Measurements from ENCODE around the gene OPALIN. TPM values are rescaled to one million over a fixed set of nuclear protein-coding genes. Genes with fewer than 3 reads are reported as not detected.

Gene OPALIN
- total and polyA plus RNA-seq, 9 of the 15 experiments (the other 6 are each of a cell fraction or from before 2014, with no cell fraction given) = not detected

- TF ChIP-seq FOXA1 (IDR thresholded peaks at IDR 0.05; ENCODE audit: borderline replicate concordance) = no peak
- TF ChIP-seq AFF1 (IDR thresholded peaks at IDR 0.05; ENCODE audit: low read depth in 1 of 2, partially characterized antibody in 2 of 2) = no peak
Measured at GRCh38 chr10:96377816-96378294, 19.1 kb upstream of the OPALIN start (continued).

DNA sequence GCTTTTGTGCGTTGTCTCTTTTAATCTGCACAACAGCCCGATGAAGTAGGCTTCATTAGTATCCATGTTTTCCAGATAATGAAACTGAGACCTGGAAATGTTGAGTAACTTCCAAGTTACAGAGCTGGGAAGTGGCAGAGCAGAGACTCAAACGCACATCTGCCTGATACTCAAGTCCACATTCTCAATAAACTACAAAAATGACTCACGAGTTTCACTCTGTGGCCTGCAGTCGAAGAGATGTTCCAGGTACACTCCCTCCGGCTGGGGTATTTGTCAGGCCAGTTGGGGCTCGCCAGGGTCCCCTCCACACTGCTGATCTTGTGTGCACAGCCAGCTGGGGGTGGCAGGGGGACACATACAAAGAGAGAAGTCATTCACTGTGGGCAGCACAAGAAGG is 17.7 kb upstream of the OPALIN start:
- H3K79me2 ChIP-seq (ENCODE audit: control insufficient read depth, insufficient read depth, low read length) = no peaks in the 10 kb centered on the region
- ATAC-seq (no peak), FAIRE-seq (no peak), DNase-seq (ENCODE audit: extremely low read depth in 1 of 4, low spot score in 3 of 4) (no peak)
- H3K4me1 ChIP-seq (replicated peaks in 1 of 2; ENCODE audit: control insufficient read depth in 2 of 2, insufficient read depth in 2 of 2, low read length in 2 of 2) = peaks cover 0 to 7% of the 10 kb centered on the region in 2 experiments; a peak in 1 of 5 replicates
- no peak overlapping the region for H3K4me3 ChIP-seq
- no peak overlapping the region for H3K9ac ChIP-seq (ENCODE audit: insufficient read depth in 1 of 2, low read depth in 2 of 2, low read length in 2 of 2)
- H4K20me1 ChIP-seq (replicated peaks; ENCODE audit: control insufficient read depth, insufficient read depth, low read length) = no peaks in the 10 kb centered on the region
- H3K9me3 ChIP-seq (replicated peaks; ENCODE audit: control insufficient read depth, insufficient read depth, low read depth, low read length) = no peaks in the 10 kb centered on the region
- H3K27me3 ChIP-seq (ENCODE audit: control insufficient read depth in 2 of 2, insufficient read depth in 2 of 2, low read length in 2 of 2) = peaks cover 0 to 27% of the 10 kb centered on the region in 2 experiments; a peak in 3 of 5 replicates
- TF ChIP-seq PRMT5 (CRISPR knock-in tag; IDR thresholded peaks at IDR 0.05) (no peak), MLX (CRISPR knock-in tag; conservative IDR thresholded peaks at IDR 0.05) (no peak), BCOR (IDR thresholded peaks at IDR 0.05) (no peak), ELF2 (CRISPR knock-in tag; IDR thresholded peaks at IDR 0.05) (no peak), ZNF695 (CRISPR knock-in tag; IDR thresholded peaks at IDR 0.05) (no peak), THAP7 (CRISPR knock-in tag; IDR thresholded peaks at IDR 0.05) (no peak)
- H3K9me1 ChIP-seq (ENCODE audit: control insufficient read depth, insufficient read depth, low read length) = no peaks in the 10 kb centered on the region
- H3K27ac ChIP-seq (ENCODE audit: extremely low read depth, low read depth, low read length) = no peak overlapping the region
- intact Hi-C loops (cut with micrococcal nuclease) (loop anchor here (10.0 kb wide), 1 partner anchor 368 kb away; no protein-coding TSS in a partner anchor), in situ Hi-C loops (cut with MboI) (no loop called here)
- WGBS (ENCODE audit: insufficient coverage, low coverage, missing lambda C conversion rate) = 0% methylated on average over 6 of the region's 7 CpGs
- H3K36me3 ChIP-seq (ENCODE audit: control insufficient read depth, insufficient read depth, low read length) = no peaks in the 10 kb centered on the region
- ChIA-PET CTCF (ENCODE audit: low intra/inter-chr PET ratio) (interaction anchor here (1.7 kb wide), 1 partner anchor 135 kb away, joined by 9 read pairs; no protein-coding TSS in a partner anchor), POLR2A (no interaction called here)
- no TSS peak for BruUV-seq (replicated peaks)
- H2AFZ ChIP-seq (ENCODE audit: low read depth, low read length) = no peak overlapping the region
- no peak overlapping the region for H3K4me2 ChIP-seq (ENCODE audit: insufficient read depth, low read length)

Data from K562 (cell line).